SKM-1 (cell line): ENCODE results near the gene GRIA1.

Source experiments
- DNase-seq: peaks from one replicate; lab custom pipeline; 2025; ENCODE audit not compliant: unreplicated experiment; lab: John Stamatoyannopoulos, UW

Gene GRIA1

DNA sequence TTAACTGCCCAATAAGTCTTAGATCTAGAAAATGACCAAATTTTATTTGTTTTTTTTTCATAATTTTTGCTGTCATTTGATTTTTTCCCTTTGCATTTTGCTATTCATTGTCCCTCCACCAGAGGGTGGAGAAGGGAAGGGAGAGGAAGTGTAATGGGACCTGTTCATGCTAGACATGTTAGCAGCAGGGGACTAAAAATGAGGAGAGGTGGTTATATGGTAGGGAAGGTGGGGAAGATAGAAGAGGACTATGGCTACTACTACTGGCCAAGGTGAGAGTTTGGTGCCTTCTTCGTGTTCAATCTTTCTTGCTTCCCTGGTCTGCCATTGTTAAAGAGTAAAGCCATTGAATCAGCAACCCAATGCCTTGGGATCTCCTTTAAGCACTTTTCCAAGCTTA is 6.4 kb downstream of the GRIA1 start:
- DNase-seq: no peak

DNA sequence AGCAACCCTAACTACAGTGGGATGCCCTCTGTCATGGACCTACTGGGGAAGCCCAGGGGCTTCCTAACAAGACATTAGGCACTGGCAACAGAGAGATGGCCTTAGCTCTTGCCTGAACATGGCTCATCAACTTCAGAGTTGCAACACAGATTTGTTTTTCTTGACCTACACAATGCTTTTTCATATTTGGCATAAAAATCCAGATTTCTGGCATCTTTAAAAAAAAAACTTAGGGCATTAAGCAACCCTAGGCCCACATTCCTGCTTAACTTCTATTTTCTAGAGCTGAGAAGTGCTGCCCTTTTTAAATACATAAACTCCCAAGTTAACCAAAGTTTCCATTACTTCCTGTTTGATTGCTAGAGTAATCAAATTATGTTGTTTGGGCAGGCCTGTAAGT is 8.0 kb downstream of the GRIA1 start:
- DNase-seq: no peak

DNA sequence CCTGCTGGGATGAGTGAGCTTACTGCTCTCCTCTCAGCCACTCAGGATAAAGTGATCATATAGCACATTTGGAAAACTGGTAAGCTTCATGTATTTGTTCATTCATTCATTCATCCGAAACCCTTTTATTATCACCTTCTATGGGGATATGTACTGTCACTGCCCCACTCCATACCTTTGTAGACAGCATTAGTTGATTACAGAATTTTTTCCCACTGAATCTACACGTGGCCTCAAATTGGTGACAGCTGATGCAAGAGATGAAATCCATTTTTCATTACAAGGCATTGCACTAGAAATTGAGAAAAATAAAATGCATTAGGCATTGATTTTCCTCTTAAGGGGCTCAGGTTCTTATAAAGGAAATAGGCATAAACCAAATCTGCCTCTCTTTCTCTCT is 9.7 kb downstream of the GRIA1 start:
- DNase-seq: no peak

DNA sequence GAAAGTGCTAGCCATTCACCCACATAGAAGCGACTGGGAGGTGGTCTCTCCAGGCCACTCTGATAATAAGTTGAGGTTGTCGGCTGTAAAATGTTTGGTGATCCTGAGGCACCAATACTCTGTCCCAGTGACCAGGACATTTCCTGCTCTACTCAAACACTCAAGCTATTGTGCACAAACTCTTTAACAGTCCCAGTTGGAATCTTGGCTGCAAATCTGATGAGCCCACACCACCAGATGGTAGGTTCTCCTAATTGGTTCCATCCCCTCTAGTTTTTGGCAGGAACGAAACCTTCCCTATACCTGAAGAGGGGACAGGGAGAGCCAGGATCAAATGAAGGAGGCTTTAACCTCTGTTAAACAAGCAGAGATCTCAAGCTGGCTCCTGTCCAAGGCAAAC is 14.3 kb downstream of the GRIA1 start:
- DNase-seq: no peak

DNA sequence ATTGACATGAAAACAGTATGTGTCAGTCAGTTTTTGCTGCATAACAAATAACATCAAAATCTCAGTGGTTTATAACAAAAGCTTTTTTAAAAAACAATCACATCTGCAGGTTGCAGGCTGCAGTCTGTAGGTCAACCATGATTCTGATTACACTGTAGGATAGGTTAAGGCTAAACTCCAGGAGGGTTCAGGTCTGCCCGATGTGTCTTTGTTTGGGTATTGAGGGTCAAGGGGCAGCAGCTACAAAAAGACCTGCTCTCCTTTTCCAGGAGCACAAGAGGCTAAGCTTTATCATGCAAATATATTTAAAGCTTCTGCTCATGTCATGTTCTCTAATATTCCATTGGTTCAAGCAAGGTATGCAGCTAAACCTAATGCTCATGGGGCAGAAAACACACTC is 18.2 kb downstream of the GRIA1 start:
- no peak for DNase-seq

DNA sequence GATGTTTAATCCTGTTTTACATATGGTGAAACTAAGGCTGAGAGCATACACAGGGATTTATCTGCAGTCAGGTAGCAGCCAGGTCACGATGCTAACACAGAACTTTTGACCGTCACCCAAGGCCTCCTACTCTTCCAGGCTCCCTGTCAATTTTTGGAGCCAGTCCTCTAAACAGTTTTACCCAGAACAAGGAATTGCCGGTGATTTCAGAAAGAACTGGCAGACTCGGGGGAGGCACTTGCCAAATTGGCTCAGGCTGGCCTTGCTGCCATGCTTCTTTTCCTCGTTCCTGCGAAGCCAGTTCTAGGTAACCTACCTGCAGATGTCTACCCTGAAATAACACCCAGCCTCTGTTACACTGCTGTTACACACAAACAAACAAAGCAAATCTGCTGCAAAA is 21.2 kb downstream of the GRIA1 start:
- no peak for DNase-seq

DNA sequence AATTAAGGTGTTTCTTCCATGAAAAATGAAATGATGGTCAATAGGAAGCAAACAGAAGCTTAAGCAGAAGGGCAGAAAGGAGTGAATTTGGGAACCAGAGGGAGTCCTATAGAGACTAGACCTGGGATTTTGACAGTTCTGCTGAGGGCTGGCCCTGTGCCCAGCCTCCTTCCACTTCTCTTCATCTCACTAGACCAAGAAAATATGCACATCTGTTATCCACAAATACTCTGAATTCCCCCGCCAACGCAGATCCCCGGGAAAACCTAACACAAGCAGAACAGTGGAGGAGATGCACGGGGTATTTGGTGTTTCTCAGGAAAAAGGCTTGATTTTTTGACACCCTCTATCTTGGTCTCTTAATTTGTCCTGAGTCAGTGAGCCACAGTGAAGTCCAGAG is 22.7 kb downstream of the GRIA1 start:
- no peak for DNase-seq

DNA sequence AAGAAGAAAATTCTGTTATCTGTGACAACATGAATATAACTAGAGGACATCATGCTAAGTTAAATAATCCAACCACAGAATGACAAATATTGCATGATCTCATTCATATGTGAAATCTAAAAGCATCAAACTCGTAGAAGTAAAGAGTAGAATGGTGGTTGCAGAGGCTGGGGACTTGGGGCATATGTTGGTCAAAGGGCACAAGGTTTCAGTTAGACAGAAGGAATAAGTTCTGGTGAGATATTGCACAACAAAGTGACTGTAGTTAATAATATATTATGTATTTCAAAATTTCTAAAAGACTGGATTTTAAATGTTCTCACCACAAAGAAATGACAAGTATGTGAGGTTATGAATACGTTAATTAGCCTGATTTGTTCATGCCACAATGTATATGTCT is 24.8 kb downstream of the GRIA1 start:
- DNase-seq: no peak

DNA sequence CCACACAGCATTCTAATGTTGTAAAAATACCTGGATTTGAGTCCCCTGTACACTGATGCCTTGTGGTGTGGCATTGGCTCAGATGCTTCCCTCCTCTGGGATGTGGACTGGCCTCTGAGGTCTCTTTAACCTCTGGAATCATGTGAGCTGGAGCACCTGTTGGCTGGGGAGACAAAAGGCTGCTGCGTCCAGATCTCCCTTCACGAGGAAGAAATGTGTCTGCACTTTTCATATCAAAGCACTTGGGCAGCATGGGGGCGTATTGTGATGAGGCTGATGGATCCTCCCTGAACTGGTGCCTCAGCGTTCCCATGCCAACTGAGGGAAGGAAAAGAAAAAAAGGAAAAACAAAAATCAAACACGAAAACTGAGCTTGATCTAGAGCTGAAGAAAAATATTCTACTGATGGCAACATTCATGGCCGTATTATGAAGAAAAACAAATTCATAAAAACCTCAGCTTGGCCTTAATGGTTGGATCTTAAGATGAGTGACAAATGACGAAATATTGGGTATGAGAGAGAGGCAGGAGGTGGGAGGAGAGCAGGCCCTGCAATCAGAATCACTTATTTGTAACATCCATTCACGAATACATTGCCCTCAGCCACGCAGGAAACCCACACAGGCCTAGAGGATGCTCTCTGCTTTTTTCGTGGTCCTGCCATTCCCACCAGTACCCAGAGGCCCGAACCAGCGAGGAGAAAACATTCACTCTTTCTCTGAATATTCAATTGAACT is 26.2 kb downstream of the GRIA1 start:
- no peak for DNase-seq

DNA sequence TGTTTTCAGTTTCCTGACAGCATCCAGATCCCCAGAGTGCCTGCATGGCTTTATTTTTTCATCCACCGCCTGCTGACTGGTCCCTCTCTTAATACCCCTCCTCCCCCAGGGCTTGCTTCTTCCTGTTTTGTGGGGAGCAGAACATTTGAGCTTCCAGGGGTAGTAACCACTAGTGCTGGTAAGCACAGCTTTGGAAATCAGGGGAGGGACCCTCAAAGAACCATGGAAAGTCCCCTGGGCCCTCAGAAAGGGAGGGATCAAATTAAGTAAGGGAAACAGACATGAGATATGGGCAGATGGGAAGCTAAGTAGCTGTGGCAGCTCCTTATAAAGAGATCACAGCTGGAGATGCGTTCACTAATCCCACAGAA is 26.8 kb downstream of the GRIA1 start:
- DNase-seq: no peak

DNA sequence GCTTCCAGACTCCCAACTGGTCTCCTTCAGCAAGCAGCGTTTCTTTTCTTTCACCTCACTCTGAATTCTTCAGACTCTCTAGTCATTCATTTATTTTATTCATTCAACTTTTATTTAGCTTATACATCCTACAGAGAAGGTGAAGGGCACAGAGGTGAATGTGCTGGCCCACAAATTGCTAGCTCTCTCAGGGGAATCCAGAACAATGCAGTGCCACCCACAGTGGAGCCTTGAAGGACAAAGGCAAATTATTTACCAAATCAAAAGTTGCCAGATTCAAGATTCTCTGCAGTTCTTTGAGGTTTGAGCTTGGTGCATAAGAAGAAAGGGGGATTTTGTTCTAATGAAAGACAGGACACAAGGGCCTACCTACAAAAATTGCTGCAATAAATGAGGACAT is 29.7 kb downstream of the GRIA1 start:
- no peak for DNase-seq

DNA sequence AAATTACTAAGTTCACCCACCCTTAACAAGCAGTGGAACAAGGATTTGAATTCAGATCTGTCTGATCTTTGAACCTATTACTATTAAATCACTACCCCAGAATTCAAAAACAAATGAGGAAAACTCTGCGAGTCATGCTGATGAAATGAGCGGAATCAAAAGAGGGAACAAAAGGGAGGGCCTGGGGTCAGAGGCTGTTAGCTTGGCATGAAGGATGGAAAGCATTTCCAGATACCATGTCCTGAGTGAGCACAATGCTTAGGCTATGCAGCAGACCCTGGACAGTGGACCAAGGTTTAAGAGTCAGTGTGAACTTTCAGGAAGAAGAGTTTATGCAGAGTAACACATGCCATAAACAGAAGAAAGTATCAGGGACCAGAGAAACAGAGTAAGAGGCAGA is 30.5 kb downstream of the GRIA1 start:
- no peak for DNase-seq

DNA sequence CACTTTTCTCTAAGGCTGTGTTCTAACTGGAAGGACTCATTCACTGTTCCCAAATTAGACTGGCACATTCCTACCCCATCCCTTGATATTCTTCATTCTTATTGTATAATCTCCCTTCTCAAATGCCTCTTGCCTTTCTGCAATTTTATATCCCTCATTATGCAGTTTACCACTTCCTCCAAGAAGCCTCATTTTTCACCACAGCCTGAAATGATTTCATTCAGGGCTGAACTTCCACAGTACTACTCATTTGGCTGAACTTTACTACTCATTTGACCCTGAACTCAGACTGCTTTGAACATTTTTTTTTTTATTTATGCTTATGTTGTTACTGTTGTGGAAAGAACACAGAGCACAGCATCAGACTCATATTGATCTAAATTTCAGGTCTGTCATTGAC is 32.7 kb downstream of the GRIA1 start:
- no peak for DNase-seq

DNA sequence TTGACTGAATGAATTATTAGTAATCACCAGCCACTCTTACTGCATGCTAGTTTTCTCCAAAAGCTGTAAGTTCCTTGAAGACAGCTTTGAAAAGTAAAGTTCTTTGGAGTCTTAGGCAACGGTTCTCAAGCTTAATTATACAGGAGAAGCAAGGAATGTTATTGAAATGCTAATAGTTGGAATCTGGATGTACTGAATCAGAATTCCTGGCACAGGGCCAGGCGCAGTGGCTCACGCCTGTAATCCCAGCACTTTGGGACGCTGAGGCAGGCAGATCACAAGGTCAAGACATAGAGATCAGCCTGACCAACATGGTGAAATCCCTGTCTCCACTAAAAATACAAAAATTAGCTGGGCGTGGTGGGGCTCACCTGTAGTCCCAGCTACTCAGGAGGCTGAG is 33.4 kb downstream of the GRIA1 start:
- DNase-seq: no peak

DNA sequence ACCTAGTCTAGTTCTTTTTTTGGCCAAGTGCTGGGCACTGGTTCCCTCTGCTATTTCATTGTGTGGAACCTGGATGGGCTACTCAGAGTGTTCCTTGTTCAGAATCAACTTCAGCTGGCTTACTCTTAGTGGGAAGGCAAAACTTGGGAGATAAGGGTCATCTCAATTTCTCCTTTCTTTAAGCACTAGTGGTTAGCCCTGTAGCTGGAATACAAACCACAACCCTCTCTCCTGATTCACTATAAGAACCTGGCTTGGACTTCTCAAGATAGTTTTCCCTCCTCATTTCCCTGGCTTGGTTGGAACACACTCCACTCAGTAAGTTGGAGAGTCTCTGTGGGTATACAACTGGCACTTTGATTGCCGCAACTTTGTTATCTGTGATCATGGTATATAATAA is 35.1 kb downstream of the GRIA1 start:
- DNase-seq: no peak

DNA sequence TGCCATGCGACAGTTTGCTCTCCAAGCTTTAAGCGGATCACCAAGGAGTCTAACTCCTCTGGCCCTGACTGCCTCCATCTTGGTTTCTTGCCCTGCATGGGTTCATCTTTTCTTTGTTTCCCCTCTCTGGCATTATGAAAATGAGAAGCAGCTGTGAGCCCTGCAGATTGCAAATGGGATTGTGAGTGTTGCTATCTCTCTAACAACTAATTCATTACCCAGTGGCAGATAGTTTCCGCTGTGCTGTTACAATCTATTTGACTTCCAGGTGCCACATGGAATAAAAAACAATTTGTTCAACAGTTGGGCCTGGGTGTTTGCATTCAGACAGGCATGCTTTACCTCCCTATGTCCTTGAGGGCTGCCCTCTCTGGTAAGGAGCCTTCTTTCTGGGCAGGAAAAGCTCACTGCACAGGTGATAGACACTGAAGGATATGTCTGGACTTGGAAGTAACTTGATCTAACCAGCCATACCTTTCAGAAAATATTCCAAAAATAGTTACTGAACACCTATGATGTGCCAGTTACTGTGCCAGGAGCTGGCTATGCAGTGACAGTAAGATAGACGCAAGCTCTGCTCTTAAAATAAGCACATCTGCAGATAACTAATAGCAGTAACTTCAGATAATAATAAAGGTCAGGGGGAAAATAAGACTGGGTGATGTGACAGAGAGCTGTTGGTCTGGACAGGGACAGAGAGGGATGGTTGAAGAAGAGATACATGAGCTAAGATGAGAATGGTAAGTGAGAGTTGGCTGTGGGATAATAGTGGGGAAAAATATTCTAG is 40.1 kb downstream of the GRIA1 start:
- DNase-seq: no peak

DNA sequence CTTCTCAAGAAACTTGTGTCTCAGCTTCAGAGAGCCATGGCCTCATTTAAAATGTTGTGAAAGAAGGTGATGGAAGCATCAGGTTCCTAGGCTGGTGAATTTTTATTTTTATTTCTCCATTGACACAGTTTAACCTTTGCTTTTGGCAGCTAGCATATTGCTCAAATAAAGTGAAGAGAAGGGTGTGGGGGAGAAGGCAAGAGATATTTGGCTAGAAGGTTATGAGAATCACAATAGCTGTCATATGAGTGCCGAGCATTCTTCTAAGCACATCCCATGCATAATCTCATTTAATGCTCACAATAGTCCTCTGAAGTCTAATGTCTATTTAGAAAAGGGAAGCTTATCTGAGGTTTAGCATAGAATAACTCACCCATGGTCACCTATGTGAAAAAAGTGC is 43.1 kb downstream of the GRIA1 start:
- no peak for DNase-seq

DNA sequence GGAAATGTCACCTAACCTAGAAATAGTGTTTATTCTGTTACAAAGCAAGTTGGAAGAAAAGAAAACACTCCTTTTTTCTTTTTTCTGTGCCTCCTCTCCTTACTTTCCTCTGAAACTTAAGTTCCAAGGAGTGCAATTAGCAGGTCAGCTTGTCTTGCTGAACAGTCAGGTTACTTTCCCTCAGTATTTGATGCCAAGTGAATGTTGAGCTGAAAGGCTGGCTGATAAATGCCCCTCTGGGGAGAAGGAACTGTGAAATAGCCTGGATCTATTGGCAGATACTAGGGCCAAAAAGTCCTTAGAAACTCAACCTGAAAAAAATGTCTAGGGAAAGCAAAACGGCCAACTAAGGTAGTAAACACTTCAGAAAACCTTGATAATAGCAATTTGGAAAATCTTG is 43.6 kb downstream of the GRIA1 start:
- no peak for DNase-seq

DNA sequence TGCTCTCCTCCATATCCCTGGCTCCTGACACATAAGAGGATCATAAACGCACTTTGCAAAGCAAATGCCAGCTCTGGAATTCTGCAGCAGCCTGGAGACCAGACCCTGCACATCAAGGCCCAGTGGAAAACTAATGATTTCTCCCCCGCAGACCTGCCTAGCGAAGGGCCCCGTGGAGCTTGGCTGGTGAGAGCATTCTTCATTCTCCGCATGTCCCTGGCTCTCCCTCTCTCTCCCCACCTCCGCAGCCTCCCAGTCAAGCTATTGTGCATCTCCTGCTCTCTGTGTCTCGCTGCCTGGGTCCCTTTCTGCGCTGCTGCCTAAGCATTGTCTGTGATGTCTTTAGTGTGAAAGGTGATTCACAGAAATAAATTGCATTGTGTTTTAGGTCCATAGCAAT is 46.7 kb downstream of the GRIA1 start:
- DNase-seq: no peak

DNA sequence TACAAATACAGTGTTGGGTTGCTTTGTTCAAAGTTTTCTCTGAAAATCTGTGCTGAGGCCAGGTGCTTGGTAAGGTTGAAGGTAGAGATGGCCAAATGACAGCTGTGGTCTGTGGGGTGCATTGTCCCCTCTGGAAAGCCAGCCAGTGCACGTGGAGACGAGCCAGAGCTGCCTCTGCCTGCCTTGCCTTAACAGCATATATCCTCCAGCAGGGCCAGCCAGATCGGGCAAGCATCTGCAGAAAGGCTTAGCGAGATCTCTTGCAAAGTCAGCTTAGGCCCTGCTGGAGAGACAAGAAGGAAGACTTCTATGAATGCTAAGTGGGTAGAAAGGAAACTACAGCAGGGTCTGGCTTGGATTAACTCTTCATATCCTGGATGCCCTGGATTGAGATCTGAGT is 49.5 kb downstream of the GRIA1 start:
- no peak for DNase-seq

DNA sequence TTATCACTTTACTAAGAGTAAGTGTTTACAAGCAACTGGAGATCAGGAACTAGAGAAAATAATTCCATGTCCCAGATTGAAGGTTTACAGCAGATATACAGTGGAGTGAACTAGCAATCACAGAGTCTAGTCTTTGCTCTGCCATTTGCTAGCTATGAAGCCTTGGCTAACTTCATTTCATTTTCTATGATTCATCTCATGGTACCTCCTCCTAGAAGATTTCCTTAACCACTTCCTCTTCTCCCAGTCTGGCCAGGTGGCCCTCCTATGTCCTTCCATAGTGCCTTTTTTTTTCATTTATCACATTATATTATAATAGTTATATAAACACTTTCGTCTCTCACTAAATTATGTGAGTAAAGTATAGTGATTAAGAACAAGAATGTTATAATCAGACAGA is 52.1 kb downstream of the GRIA1 start:
- no peak for DNase-seq

DNA sequence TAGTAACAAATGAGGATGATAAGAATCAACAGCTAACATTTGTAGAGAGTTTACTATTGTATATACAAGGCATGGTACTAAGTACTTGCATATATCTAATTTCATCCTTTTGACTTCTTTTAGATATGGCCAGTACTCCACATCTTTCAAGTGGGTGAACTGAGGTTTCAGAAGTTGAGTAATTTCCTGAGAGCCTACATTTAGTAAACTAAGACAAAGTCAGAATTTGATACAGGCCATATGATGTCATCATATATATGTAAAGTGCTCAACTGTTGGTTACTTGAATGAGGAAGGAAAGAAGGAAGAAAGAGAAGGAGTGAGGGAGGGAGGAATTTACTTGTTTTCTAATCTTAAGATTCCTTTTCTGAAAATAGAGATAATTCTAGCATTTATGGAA is 52.8 kb downstream of the GRIA1 start:
- DNase-seq: no peak

DNA sequence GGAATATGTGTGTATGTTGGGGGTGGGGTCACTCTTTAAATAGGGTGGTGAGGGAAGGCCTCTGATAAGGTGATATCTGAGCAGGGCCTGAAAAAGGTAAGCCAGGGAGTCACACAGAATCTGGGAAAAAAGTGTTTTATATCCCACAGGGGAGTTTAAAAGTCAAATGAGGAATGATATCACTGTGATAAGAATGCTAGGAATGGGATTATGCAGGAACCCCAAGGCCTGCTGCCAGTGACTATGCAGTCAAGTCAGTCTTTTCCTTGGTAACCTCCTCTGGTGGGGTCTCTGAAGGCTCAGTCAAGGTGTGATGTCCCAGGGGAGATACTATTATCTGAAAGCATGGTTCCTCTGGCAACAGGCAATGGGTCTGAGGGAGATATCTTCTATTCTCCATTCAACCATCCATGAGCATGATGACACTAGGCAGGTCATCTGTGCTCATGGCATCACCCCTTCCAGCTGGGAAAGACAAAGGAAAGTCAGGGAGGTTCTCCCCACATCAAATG is 53.5 kb downstream of the GRIA1 start:
- no peak for DNase-seq
